GM19452 (cell line): ENCODE measurements around the gene TBC1D10A.

ENCODE experiments used
- ATAC-seq: cut with Tn5 transposase; IDR thresholded peaks from one replicate; pipeline ENCODE4 v1.9.1; 2021; ENCODE audit not compliant: unreplicated experiment

Gene TBC1D10A

DNA sequence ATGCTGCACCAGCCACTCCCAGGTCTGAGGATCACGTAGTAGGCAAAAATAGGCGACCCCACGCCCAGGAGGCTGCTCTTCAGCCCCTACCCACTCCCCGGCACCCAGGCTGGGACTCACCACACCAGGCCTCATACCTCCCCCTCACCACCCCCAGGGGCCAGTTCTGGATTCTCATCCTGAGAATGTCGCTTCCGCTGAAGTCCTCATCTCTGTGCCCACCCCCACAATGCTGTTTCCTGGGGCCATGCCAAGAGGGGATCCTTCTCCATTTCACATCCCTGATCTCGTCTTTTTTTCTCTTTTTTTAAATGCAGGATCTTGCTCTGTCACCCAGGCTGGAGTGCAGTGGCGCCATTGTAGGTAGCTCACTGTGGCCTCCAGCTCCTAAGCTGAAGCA, 58.4 kb downstream of the TBC1D10A start:
- ATAC-seq: no peak

GRCh38 chr22:30267382-30268302, 59.1 kb downstream of the TBC1D10A start:
- ATAC-seq: no peak

- ATAC-seq: no peak
Measured at GRCh38 chr22:30266445-30267381, 60.0 kb downstream of the TBC1D10A start, which contains the start of gene OSM. Gene OSM, minus strand, starts transcription at chr22:30266851. Its CDS starts 52 bp downstream, at chr22:30266799.

GRCh38 chr22:30265823-30266444, 60.8 kb downstream of the TBC1D10A start:
- peak; percentile 65 for ATAC-seq

- no peak for ATAC-seq
Measured at GRCh38 chr22:30265131-30265720, 61.5 kb downstream of the TBC1D10A start.

DNA sequence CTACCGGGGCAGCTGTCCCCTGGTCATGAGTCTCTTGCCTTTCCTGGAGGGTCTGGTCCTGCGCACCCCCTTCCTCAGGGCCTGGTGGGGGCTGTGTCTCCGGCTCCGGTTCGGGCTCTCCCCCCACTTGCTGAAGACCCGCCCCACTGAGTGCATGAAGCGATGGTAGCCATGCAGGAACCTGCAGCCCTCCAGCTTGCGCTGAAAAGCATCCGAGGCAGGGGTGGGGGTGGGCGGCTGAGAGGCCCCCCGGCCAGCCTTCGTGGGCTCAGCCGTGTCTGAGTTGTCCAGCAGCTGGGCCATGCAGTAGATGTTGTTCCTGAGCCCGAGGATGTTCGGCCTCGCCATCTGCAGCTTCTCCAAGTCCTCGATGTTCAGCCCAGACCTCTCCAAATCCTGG, 62.9 kb downstream of the TBC1D10A start:
- no peak for ATAC-seq

GRCh38 chr22:30262917-30263741, 63.6 kb downstream of the TBC1D10A start:
- no peak for ATAC-seq

DNA sequence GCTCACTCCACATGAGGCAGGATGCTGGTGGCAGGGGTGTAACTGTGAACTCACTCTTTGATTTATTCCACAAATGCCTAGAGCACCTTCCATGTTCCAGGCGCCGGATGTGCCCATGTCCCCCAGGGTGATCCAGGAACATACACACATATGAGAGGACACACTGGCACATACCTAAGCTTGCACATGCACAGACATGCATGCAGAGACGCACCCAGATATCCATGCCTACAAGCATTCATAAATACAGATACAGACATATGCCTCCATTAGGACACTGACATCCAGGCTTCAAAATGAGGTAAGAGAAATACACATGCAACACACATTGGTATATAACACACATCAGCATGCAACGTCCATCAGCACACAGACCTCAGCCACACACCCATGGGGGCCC, 64.6 kb downstream of the TBC1D10A start:
- ATAC-seq: no peak

DNA sequence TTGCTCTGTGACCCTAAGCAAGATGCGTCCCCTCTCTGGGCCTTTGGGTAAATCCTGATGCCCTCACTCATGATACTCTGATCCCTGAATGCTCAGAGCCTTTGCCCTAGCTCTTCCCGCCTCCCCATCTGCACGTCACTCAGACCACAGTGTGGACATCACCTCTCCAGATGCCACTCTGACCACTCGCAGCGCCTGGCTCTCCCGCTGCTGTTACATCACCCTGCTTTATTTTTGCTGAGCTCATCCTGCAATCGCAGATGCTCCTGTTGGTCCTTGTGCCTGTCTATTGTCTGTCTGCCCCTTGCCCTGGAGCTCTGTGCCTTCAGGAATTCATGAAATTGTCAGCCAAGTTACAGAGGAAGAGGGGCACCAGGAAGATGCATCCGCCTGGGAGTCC, 65.6 kb downstream of the TBC1D10A start:
- ATAC-seq: no peak

GRCh38 chr22:30260682-30261081, 66.1 kb downstream of the TBC1D10A start:
- no peak for ATAC-seq

- ATAC-seq: no peak
Measured at GRCh38 chr22:30260276-30260675, 66.5 kb downstream of the TBC1D10A start.

- no peak for ATAC-seq
Measured at GRCh38 chr22:30254314-30254713, 72.4 kb downstream of the TBC1D10A start.

- no peak for ATAC-seq
Measured at GRCh38 chr22:30253205-30253852, 73.4 kb downstream of the TBC1D10A start.

DNA sequence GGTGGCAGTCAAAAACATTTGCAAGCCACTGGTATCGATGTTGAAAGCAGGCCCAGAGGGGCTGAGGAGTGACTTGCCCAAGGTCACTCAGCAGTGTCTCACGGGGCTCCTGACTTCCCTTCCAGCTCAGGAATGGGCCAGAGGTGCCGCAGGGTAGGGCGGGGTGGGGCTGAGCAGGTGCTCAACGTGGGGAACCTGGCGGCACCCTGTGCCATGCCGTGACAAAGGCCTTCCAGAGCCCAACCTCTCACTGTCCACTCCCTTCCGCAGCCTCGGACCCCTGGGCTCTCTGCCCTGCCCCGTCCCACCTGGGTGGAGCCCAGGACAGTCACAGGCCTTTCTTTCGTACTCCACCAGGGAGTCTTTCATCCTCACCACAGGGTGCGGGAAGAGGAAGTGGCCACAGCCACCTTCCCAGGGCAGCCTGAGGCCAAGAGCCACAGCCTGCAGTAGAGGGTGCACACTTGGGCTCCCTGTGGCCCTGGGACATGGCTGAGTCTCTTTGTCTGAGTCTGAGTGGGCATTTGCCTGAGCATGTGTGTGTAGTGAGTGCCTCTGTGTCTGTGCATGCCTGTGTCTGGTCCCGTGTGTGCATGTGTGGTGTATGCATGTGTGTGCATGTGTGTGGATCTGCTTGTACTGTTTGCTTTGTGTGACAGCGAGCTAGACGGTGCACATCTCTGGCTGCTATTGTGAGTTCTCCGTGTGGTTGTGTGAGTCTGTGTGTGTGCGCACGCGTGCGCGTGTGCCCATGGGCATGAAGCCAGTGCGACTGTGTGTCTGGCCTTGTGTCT, 74.1 kb downstream of the TBC1D10A start:
- ATAC-seq: no peak

DNA sequence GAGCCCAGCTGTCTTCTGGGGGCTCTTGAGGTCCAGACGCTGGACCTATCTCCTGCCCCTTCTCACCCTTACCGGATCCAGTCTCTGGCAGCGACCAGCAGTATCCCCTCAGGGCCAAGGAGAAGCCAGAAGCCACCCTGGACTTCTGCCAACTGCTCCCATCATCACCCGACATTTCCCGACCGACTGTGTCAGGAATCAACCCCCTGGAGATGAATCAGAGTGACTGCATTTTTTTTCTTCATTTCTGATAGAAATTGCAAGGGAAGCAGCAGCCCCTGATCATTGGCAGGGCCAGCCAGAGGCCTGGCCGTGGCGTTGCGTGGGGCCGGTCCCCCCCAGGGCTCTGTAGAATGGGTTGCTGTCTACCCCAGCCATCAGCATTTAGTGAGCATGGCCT, 75.0 kb downstream of the TBC1D10A start:
- no peak for ATAC-seq

DNA sequence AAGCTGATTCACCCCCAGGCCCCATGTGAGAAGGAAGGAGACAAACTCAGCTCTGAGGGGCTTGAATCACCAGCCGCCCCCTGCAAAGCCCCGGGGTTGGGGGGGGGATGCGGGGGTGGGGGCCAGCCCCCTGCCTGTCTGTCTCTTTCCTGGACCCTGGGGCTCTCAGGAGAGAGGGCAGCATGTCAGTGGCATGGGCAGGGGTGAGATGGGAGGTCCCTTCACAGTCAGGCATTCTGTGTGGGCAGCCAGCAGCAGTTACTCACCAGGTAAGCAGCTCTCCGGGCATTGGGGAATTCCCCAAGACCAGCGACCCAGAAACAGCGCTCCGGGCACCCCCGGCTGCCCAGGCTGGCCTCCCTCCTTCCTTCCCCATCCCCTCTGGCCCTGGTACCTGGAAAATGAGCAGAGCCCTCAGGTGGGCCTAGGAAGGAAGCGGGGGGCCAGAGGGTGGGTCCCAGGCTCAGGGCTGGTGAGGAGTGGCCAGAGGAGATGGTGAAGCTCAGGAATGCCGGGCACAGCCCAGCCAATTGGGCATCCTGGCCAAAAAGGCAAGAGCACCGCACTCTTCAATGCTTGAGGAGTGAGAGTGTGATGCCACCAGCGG, 76.0 kb downstream of the TBC1D10A start:
- ATAC-seq: no peak

- no peak for ATAC-seq
Measured at GRCh38 chr22:30250039-30250565, 76.6 kb downstream of the TBC1D10A start.
